ENCODE measurements around the gene SLC9A3. TPM values are rescaled to one million over a fixed set of nuclear protein-coding genes. Genes with fewer than 3 reads are reported as not detected.
"Not testable (repeated sequence)": the region's sequence is repeated elsewhere in the genome, so short reads cannot be mapped to it uniquely, and the experiment has no call there.

SLC9A3 gene
- total and polyA plus RNA-seq, 8 donors: 0.60 to 1.9 (median 0.95) TPM

GRCh38 chr5:475704-476101 lies 48.5 kb downstream of the SLC9A3 start:
- TF ChIP-seq CTCF (IDR thresholded peaks at IDR 0.05): no peak
- FAIRE-seq (no peak), DNase-seq (peak in 3 of 6 donors; percentile 27 to 74 (median 41)), ATAC-seq (no peak)
- intact Hi-C loops (cut with DNase I): no loop called here
- Histone ChIP-seq H3K27ac (no peak overlapping the region), H3K9me3 (no peaks in the 10 kb centered on the region), H3K4me1 (peaks cover 0 to 13% (median 6%) of the 10 kb centered on the region in 3 donors), H3K4me3 (no peak overlapping the region), H3K36me3 (no peaks in the 10 kb centered on the region), H3K27me3 (peaks cover 0 to 13% (median 0%) of the 10 kb centered on the region in 4 donors)
- WGBS, 2 donors: 55 to 79% methylated on average over 8 of the region's 8 CpGs

GRCh38 chr5:474840-475661 lies 49.2 kb downstream of the SLC9A3 start:
- WGBS, 2 donors: 12 to 15% methylated on average over 35 to 50 of the region's 50 CpGs
- Histone ChIP-seq H3K36me3 (no peaks in the 10 kb centered on the region), H3K4me3 (peak overlapping the region in 2 of 4 donors; percentile 31 to 92), H3K27me3 (peaks cover 0 to 13% (median 0%) of the 10 kb centered on the region in 4 donors), H3K4me1 (peaks cover 0 to 13% (median 6%) of the 10 kb centered on the region in 3 donors), H3K27ac (no peak overlapping the region), H3K9me3 (no peaks in the 10 kb centered on the region)
- DNase-seq (peak in 3 of 6 donors; percentile 40 to 82 (median 64)), ATAC-seq (no peak), FAIRE-seq (no peak)
- intact Hi-C loops (cut with DNase I): no loop called here
- TF ChIP-seq CTCF (IDR thresholded peaks at IDR 0.05): no peak

GRCh38 chr5:474232-474839 lies 49.9 kb downstream of the SLC9A3 start:
- FAIRE-seq; H3K9me3 ChIP-seq; H3K36me3 ChIP-seq; ATAC-seq; intact Hi-C loops (cut with DNase I); H3K27ac ChIP-seq; H3K27me3 ChIP-seq: not testable (repeated sequence)
- Histone ChIP-seq H3K4me1 (peaks cover 0 to 13% (median 6%) of the 10 kb centered on the region in 3 donors), H3K4me3 (peak overlapping the region in 2 of 4 donors; percentile 92 to 95)
- 0 to 1% methylated on average over 8 to 14 of the region's 50 CpGs for WGBS, 2 donors
- peak in 3 of 6 donors; percentile 25 to 41 (median 25) for DNase-seq

- Histone ChIP-seq H3K27ac (peak overlapping the region; percentile 8 to 48 (median 37)), H3K27me3 (no peaks in the 10 kb centered on the region), H3K4me1 (peaks cover 0 to 13% (median 6%) of the 10 kb centered on the region in 3 donors), H3K4me3 (peak overlapping the region; percentile 53 to 95 (median 86)), H3K36me3 (no peaks in the 10 kb centered on the region), H3K9me3 (no peaks in the 10 kb centered on the region)
- FAIRE-seq (no peak), ATAC-seq (peak; percentile 13 to 28 (median 26)), DNase-seq (peak in 4 of 6 donors; percentile 26 to 87 (median 67))
- 0 to 1% methylated on average over 43 to 44 of the region's 44 CpGs for WGBS, 2 donors
- TF ChIP-seq CTCF (IDR thresholded peaks at IDR 0.05): no peak
- intact Hi-C loops (cut with DNase I): no loop called here
Measured at GRCh38 chr5:473551-474192, 50.6 kb downstream of the SLC9A3 start.

Data from pancreas (tissue), 10 donors.